GM19455 (cell line): ENCODE data around the gene POLR2C.
A peak's percentile ranks its signal among the peaks of the same experiment; 100 is the strongest.

ENCODE experiments used
- ATAC-seq: cut with Tn5 transposase; IDR thresholded peaks from one replicate; pipeline ENCODE4 v1.9.1; 2021; ENCODE audit not compliant: unreplicated experiment

POLR2C gene

DNA sequence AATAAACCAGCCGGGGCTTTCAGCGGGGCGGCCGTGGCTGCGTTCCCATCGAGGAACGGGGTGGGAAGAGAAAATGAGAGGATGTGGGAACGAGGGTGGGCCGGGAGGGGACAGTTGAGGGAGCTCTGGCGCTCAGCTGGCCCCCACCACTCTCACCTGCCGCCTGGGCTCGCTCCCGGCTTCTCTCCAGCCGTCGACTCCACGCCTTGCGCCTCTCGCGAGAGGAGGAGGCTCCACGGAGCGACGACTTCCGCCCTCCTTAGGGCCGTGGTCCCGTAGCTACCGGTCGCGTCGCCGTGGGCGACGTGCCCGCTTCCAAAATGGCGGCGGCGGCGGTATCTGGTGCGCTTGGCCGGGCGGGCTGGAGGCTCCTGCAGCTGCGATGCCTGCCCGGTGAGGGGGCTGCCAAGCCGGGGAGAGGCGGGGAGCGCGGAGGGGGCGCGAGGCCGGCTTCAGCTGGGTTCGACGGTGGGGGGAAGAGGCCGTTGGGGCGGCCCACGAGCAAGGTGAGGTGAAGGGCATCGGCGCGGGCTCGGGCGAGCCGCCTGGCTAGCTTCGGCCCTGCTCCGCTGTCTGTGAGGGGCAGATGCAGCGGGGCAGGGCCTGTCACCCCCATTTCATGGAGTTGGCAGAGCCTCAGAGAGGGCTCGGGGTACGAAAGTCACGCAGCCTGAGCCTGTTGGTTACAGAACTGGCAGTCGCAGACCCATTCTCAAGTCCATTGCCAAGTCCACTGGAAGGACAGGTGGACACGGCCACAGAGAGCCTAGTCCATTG is 15.1 kb upstream of the POLR2C start, which contains the start of the genes CIAPIN1 and COQ9:
Gene CIAPIN1, minus strand, starts transcription at position 200 of the 777 bp plus-strand sequence. CDS start 6,457 bp downstream, outside the sequence.
Gene COQ9, plus strand, starts transcription at position 294 of the 777 bp plus-strand sequence. Its CDS starts 27 bp downstream, at position 321.
- peak; percentile 95 for ATAC-seq

DNA sequence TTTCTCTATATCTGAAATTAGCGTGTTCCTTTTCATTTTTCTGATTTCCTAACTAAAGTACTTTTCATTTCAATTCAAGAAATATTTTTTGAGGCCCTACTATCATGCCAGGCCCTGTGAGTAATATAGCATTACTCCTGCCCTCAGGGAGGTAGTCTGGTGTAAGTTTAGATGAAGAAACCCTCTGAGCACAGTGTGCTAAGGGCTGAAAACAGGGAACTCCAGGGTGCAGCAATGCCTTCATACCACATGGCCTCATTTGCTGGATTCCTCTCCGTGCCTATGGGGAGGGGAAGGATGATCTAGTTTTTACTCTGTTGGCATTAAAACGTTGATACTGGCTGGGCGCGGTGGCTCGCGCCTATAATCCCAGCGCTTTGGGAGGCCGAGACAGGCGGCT is 10.5 kb upstream of the POLR2C start:
- no peak for ATAC-seq

DNA sequence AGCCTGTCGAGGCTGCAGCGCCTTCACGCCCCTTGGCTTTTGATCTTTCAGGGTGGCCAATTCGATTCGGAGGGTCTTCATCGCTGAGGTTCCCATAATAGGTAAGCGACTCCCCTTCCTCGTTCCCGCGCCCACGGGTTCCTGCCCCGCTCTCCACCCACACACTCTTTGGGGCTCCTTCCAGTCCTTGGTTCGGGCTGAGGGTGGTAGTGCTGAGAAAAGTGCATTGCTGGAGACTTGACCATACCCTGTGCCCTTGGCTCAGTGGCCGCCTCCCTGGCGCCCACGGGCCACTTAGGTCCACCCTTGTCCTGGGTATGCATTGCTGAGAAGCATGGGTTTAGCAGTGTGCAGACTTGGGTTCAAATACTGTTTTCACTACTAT is 491 bp downstream of the POLR2C start:
- ATAC-seq = no peak

DNA sequence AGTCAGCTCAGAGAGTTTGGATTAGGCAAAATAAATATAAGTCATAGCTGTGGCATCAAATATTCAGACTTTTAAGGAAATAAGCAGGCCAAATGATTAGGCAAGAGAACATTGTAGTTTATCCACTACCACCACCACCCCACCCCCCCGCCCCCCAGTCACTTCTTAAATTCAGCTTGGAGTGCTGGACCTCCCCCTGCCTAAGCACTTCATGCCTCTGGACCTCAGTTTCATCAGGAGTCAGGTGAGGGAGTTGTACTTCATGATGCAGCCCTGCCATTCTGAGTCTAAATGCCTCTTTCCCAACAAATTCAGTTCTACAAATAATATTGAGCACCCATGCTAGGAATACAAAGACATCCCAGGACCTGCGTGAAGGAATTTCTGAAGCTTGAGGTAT is 2.0 kb downstream of the POLR2C start:
- no peak for ATAC-seq

DNA sequence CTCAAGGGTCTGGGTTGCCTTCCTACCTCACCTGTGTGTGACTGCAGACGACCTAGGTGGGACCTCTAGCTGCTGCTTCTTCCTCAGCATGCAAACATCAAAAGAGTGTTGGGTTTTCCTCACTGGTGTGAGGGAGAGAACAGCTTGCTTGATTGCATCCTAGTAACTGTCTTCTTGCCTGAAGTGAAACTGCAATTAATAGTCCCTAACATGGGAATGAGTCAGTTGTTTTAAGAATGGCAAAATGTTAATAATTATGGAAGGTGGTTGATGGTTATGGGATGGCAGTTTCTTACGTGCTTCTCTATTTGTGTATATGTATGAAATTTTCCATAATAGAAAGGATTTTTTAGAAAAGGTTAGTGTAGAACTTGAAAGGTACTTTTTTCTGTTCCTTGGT is 5.9 kb downstream of the POLR2C start:
- ATAC-seq = no peak

DNA sequence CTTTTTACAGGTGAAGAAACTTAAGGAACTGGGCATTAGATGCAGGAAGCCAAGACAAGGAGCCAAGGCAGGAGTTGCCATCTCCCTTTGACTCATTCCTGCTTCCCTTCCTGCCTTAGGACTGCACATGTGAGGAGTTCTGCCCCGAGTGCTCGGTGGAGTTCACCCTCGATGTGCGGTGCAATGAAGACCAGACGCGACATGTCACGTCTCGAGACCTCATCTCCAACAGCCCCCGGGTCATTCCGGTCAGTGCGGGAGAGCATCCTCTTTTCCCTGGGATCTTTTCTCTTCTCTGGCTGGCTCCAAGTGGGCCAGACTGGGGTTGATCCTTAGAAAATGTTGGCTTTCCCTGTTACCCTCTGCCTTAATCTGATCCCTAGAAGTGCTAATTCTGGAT is 6.6 kb downstream of the POLR2C start:
- ATAC-seq = no peak

DNA sequence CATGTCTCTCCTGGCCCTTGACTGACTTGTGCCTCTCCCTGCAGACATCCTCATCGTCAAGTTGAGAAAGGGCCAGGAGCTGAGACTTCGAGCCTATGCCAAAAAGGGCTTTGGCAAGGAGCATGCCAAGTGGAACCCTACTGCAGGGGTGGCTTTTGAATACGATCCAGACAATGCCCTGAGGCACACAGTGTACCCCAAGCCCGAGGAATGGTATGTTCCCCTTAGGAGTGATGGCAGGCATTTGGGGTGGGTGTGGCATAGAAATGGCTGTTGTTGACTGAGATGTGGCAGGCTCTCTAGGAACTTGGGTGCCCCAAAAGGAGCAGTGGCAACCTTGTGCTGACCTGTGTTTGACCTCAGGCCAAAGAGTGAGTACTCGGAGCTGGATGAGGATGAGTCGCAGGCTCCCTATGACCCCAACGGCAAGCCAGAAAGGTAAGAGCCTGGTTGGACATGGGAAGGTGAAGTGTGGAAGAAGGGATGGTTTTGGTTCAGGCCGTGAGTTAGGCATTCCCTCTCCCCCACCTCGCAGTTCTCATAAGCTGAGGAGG is 7.5 kb downstream of the POLR2C start:
- ATAC-seq = no peak

DNA sequence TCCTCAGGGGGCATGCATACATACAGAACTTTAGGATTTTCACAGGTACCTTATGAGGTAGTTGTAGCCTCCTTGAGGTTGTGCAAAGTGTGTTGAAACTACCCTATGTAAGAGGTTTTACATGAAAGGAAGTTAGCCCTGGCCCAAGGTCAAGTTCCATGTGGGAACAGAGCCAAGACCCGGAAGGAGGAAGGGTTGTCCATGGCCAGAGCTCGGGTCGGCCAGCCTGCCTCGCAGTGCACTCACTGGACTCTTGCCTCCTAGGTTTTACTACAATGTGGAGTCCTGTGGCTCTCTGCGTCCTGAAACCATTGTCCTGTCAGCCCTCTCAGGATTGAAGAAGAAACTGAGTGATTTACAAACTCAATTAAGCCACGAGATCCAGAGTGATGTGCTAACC is 8.2 kb downstream of the POLR2C start:
- no peak for ATAC-seq

DNA sequence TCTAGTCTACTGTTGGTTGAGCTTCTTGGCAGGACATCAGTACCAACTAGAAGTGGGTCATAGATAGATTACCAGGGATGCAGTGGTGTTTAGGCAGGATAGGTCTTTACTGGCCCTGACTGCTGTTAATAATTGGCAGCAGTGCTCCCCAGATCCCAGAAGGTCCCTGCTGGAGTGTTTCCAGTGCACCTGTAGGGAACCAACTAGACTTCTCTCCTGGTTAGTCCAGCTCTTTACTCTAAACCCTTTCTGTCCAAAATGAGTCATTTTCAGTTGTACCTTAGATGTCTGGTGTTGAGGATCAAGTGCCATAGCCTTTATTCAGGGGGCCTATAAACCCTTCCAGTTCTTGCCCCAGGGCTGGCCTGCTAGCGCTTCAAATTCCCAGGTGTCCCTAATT is 8.7 kb downstream of the POLR2C start:
- ATAC-seq = no peak

DNA sequence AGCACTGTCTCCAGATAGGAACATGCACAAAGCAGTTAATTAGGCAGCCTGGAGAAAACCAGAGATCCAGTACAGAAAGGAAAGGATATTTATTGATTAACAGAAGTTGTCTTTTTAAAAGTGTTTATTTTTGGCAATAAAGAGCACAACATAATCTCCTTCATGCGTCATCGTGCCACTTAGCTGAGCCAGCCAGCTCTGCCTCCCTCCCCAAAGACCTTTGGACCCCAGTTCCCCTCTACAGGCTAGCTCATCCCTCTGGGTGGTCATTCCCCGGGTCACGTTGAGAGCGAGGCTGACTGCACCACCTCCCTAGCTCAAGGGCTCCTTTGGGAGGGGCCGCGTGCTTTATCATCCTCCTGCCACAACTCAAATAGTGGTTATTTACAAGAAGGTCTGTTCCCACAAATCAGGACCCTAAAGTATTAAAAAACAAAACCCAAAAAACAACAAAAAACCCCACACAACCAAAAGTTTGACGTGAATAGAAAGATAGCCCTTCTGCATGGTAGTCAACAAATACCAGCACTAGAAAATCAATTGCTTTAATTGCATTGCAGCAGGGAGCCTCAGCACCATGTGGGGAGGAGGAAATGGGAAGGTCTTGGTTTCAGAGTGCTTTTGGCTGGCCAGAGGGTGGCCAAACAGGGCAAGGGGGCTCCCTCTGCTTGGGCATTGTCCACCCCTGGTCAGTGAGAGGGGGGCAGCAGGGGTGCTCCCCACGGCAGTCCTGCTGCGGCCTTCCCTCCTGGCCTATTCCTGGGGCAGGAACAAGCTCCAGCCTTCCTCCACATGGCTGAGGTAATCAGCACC is 9.6 kb downstream of the POLR2C start:
- ATAC-seq = no peak

DNA sequence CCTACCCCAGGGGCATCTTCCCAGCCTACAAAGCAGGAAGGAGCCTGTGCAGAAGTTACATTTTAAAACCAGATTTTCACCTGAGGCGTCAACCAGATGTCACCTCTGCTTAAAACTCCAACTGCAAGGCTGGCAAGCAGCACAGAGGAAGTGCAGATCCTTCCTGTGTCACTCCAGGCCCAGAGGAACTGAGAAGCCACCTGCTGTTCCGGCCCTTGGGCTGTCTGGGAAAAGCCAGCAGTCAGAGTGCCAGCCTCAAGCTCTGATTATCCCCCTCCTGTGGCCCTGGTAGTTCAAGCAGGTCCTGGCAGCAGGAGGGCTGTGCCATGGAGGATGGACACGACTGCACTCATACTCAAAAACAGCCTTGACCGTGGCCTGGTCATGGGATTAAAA is 10.2 kb downstream of the POLR2C start:
- no peak for ATAC-seq

DNA sequence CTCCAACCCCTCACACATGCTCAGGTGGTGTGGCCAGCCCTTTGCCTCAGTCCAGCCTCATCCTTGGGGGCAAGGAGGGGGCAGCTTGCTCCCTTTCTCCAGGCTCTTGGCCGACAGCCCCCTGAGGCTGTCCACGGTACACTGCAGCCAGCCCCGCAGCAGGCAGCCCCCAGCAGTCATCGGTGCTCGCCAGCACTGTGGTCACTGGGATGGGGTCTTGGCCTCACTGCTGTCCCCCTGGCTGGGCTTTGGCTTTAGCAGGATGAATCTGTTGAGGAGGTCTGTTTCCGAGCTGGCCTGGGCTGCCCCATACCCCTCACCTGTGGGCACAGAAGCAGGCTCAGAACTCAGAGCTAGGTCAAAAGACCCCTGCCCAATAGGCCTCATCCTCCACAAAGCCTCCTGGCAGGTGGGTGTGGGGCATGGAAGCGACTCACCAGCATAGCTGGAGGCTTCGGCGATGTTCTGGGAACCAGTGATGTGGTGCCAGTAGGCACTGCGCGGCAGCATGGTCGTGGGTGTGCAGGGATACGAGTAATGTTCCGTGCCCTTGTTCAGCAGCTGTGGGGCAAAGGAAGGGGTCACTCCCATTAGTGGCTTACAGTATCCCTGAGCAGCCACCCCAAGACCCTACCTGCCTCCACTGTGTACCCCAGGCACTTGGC is 10.8 kb downstream of the POLR2C start:
- no peak for ATAC-seq

DNA sequence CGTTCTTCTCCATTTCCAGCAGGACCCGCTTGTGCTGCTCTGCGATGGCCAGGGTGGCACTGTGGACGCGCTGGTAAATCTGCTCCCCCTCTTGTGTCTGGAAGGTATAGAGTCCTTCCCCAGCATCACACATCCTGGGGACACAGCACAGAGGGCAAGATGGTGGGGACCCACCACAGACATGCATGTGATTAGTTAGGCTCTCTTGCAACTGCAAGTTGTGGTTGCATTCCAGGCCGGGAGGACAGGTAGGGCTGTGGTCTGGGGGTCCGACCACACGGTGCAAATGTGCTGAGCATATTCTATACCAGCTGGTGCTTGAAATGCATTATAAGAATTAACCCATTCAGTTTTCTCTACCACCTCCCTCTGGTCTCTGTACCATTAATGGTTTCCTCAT is 11.4 kb downstream of the POLR2C start:
- ATAC-seq = no peak

DNA sequence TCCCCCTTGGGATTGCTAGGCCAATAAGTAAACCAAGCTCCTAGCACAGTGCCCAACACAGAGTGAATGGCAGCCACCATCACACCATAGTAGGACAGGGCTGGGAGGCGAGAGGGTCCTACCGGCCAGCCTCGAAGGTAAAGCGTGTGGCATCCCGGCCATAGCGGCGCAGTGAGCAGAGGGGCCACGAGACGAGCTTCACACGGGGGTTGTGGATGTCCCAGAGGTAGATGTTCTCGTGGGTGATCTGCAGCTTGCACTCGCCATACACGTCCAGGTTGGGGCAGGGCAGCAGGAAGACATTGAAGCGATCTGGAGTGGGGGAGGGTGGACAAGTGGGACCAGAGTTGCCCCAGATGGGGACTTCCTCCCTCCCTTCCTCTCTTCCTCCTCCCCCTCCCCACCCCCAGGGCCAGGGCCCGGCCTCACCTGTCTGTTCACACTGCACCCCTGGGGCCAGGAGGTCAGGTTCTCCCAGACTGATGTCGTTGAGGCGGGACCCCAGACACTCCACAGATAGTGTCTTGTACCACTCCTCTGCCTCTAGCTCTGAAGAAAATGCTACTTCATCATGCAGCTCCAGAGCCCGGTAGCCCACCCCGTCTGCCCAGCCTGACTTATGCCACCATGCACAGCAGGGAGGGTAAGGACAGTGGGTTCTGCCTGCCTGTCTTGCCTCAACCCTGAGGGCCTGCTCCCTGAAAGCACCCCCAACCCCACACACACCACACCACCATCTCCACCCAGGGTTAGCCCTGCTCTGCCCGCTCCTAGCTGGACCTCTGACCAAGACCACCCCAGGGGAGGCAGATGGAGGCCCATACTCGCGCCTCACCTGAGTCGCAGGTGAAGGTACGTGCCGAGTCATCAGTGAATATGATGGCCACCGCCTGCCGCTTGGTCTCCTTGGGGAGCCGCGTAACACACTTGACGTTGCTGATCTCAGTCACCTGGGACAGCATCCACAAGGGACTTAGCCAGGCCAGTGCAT is 12.5 kb downstream of the POLR2C start:
- ATAC-seq = no peak

DNA sequence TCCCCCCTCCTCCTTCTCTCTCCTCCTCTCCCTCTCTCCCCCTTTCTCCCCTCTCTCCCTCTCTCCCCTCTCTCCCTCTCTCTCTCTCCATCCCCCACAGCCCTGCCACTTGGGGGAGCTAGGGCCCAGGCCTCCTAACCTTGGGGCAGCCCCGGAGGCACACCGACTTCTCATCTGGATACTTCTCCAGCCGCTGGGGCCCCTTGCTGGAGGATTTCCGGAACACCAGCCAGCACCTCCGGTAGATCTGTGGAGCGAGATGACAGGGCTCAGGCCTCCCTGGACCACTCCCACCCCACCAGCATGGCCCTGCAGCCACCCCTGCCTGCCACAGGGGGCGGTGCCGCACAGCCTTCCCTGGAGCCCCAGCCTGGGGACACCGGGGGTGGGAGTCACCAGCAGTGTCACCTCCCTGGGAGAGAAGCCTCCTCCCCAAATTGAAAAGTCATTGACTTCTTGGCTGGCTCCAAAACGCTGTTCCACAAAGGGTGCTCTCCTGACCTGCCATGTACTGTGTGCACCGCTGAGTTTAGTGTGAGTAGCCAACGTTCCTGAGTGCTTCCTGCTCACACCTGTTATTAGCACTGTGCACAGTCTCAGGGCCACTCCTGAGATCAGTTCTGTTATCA is 13.3 kb downstream of the POLR2C start:
- ATAC-seq = peak; percentile 90

DNA sequence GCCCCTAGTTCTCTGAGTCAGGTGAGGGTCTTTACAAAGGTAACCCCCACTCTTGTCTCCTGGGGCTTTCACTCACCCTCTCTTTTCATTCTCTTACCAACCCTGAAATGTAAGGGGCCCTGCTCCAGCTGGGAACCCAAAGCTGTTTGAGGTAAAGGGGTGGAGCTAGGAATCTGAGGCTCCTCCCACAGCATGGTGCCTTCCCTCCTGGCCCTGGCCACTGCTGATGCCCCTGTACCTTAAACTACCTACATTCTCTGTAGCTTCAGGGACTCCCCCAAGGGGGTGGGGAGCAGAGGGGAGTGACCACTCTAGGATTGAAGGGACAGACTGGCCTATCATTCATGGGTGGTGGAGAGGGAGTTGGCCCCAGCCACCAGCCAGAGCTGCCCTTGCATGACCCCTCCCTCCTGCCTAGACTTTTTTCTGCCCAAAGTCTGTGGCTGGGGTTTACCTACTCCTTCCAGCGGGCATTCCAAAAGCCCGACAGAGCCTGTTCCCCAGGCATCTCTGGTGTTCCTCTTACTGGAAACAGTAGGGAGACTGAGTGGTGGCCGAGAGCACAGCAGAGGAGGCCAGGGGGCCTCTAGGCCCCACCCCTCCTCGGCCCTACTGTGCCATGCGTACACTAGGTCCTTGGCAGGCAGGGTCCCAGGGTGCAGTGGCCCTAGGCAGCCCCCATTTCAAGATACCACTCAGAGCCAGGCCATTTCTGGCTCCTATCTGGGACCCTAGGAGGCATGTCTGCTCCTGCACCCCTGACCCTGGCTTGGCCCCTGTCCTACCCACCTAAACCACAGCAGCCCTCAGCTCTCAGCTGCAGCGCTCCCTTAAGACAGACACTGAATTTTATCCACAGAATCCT is 14.3 kb downstream of the POLR2C start:
- ATAC-seq = no peak

DNA sequence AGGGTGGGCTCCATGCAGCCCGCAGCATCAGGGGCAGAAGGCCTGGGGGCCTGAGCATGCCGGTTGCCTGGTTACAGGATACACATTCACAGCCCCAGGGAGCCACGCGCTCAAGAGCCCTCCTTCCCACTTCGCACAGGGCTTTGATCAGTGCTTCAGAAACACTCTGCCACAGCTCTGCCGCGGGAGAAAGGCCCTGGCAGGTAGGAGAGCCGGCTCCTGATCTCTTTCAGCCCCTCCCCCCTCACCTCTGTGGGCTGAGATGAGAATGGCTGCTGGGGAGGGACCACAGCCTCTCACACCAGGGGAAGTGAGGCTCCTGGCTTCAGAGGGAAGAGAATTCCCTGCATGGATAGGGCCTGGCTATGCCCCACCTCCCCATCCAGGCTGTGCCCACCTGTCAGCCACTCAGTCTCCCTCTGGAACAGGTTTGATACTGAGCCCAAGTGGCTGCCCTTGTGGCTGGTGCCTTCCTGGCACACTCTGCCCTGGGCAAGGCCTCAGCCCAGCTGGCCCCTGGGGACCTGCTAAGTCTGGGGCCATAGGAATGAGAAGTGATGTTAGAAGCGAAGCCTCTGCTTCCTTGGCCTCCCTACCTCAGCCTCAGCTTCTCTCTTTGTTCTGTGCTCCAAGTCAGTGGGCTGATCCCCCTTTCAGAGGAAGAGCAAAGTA is 15.2 kb downstream of the POLR2C start:
- ATAC-seq = no peak
